Measurements from ENCODE around the gene TMEM212. TPM values are rescaled to one million over a fixed set of nuclear protein-coding genes. Genes with fewer than 3 reads are reported as not detected.

The TMEM212 gene
- polyA plus RNA-seq, 1 experiment, result not detected

DNA sequence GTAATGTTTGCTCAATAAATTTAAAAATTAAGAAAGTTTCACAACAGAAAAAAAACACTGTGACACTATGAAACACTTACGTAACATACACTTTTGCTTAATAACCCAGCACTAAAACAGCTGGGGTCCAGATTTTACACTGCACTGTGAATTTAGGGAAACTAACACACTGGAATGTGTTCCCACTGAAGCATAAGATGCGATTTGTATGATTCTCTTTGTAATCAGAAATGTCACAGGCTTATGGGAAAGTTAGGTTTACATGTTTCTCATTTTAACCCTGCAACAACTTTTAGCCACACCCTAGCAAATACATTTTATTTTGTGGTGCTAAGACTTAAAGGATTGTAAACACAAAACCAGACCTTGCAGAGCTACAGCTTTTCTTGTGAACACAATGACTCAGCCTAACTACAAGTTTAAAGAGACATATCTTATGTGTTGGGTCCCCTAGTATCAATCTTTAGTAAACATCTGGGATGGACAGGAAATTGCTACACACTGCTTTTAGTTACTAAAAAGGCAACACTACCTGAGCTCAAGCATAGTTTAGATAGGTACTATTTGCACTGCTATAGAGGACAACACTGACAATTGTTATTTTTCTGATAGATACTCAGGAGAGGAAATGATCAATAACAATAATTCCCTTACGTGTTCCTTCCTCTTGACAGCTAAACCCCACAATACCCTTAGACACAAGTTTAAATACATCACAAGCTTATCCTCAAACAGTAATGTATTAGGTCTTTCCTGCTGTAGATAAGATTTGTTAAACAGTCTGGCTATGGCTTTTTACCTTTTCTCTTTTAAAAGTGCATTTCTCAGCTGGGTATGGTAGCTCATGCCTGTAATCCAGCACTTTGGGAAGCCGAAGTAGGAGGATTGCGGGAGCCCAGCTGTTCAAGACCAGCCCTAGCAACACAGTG lies 36.7 kb upstream of the TMEM212 start:
- Histone ChIP-seq H3K27me3 (ENCODE audit: control insufficient read depth, insufficient read depth, low read length) (no peaks in the 10 kb centered on the region), H3K4me3 (ENCODE audit: low read depth, low read length) (no peak overlapping the region), H3K36me3 (ENCODE audit: control insufficient read depth, insufficient read depth, low read length) (no peaks in the 10 kb centered on the region)
- ChIA-PET CTCF (interaction anchor here (0.6 to 1.7 kb wide), 5 partner anchors 23 to 353 kb away, joined by 3 to 5 read pairs (median 3); no protein-coding TSS in a partner anchor), POLR2A (interaction anchor here (0.8 kb wide), 1 partner anchor 236 kb away, joined by 3 read pairs; no protein-coding TSS in a partner anchor)
- DNase-seq (ENCODE audit: low read depth), result peak; percentile 90
- TF ChIP-seq, protein P1, sequence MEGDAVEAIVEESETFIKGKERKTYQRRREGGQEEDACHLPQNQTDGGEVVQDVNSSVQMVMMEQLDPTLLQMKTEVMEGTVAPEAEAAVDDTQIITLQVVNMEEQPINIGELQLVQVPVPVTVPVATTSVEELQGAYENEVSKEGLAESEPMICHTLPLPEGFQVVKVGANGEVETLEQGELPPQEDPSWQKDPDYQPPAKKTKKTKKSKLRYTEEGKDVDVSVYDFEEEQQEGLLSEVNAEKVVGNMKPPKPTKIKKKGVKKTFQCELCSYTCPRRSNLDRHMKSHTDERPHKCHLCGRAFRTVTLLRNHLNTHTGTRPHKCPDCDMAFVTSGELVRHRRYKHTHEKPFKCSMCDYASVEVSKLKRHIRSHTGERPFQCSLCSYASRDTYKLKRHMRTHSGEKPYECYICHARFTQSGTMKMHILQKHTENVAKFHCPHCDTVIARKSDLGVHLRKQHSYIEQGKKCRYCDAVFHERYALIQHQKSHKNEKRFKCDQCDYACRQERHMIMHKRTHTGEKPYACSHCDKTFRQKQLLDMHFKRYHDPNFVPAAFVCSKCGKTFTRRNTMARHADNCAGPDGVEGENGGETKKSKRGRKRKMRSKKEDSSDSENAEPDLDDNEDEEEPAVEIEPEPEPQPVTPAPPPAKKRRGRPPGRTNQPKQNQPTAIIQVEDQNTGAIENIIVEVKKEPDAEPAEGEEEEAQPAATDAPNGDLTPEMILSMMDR (IDR thresholded peaks at IDR 0.05; ENCODE audit: insufficient read depth, low read depth, low read length), result no peak

DNA sequence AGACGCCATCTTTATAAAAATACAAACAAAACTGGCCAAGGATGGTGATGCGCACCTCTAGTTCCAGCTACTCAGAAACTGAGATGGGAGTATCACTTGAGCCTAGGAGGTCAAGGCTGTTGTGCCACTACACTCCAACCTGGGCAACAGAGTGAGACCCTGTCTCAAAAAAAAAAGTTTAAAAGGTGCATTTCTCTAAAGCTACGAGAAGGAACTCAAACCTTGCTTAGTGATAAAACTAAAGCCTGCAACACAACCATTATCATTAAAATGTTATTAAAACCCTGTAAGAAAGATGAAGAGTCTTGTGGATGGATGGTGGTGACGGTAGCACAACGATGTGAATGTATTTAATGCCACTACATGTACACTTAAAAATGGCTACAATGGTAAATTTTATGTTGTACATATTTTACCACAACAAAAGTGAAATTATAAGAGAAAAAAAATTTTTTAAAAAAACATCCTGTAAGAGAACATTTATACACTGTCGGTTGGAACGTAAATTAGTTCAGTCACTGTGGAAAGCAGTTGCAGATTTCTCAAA lies 35.9 kb upstream of the TMEM212 start:
- Histone ChIP-seq H3K27me3 (ENCODE audit: control insufficient read depth, insufficient read depth, low read length) (no peaks in the 10 kb centered on the region), H3K4me3 (ENCODE audit: low read depth, low read length) (no peak overlapping the region), H3K36me3 (ENCODE audit: control insufficient read depth, insufficient read depth, low read length) (no peaks in the 10 kb centered on the region)
- ChIA-PET CTCF (interaction anchor here (0.6 to 1.3 kb wide), 3 partner anchors 22 to 353 kb away, joined by 3 to 5 read pairs (median 3); no protein-coding TSS in a partner anchor), POLR2A (no interaction called here)
- DNase-seq (ENCODE audit: low read depth), result no peak
- TF ChIP-seq, protein P1 (IDR thresholded peaks at IDR 0.05; ENCODE audit: insufficient read depth, low read depth, low read length), result no peak

DNA sequence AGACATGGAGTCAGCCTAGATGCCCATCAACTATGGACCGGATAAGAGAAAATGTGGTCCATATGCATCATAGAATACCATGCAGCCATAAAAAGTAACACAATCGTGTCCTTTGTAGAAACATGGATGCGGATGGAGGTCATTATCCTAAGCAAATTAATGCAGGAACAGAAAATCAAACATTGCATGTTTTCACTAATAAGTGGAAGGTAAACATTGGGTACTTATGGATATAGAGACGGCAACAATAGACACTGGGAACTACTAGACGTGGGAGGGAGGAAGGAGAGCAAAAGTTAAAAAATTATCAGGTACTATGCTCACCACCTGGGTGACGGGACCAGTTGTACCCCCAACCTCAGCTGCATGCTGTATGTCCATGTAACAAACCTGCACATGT lies 35.3 kb upstream of the TMEM212 start:
- no peak for DNase-seq (ENCODE audit: low read depth)
- CTCF ChIA-PET, result interaction anchor here (1.3 kb wide), 1 partner anchor 22 kb away, joined by 5 read pairs; no protein-coding TSS in a partner anchor
- H3K27me3 ChIP-seq (ENCODE audit: control insufficient read depth, insufficient read depth, low read length), result no peaks in the 10 kb centered on the region
- POLR2A ChIA-PET, result no interaction called here
- no peaks in the 10 kb centered on the region for H3K36me3 ChIP-seq (ENCODE audit: control insufficient read depth, insufficient read depth, low read length)
- TF ChIP-seq, protein P1 (IDR thresholded peaks at IDR 0.05; ENCODE audit: insufficient read depth, low read depth, low read length), result no peak
- no peak overlapping the region for H3K4me3 ChIP-seq (ENCODE audit: low read depth, low read length)

- TF ChIP-seq, protein P1 (IDR thresholded peaks at IDR 0.05; ENCODE audit: insufficient read depth, low read depth, low read length), result no peak
- ChIA-PET POLR2A (interaction anchor here (0.6 kb wide), 1 partner anchor 320 kb away, joined by 3 read pairs; no protein-coding TSS in a partner anchor), CTCF (interaction anchor here (1.2 to 2.8 kb wide), 2 partner anchors 20 to 37 kb away, joined by 3 to 9 read pairs; no protein-coding TSS in a partner anchor)
- H3K36me3 ChIP-seq (ENCODE audit: control insufficient read depth, insufficient read depth, low read length), result no peaks in the 10 kb centered on the region
- peak overlapping the region; percentile 69 for H3K4me3 ChIP-seq (ENCODE audit: low read depth, low read length)
- H3K27me3 ChIP-seq (ENCODE audit: control insufficient read depth, insufficient read depth, low read length), result no peaks in the 10 kb centered on the region
- no peak for DNase-seq (ENCODE audit: low read depth)
Measured at GRCh38 chr3:171809611-171809860, 33.6 kb upstream of the TMEM212 start.

All from BJ (cell line).